Erythroblast (primary cell): ENCODE data around the gene GPN1.

Experiments
- GATA1 ChIP-seq: IDR thresholded peaks from 2 replicates; pipeline ENCODE4 v1.6.1; 2011; ENCODE audit warnings: low read depth, mild to moderate bottlenecking, control low read depth, low read length, moderate library complexity
- POLR2A ChIP-seq: IDR thresholded peaks from 2 replicates; pipeline ENCODE4 v1.6.1; 2011; ENCODE audit warnings: mild to moderate bottlenecking, low read length

DNA sequence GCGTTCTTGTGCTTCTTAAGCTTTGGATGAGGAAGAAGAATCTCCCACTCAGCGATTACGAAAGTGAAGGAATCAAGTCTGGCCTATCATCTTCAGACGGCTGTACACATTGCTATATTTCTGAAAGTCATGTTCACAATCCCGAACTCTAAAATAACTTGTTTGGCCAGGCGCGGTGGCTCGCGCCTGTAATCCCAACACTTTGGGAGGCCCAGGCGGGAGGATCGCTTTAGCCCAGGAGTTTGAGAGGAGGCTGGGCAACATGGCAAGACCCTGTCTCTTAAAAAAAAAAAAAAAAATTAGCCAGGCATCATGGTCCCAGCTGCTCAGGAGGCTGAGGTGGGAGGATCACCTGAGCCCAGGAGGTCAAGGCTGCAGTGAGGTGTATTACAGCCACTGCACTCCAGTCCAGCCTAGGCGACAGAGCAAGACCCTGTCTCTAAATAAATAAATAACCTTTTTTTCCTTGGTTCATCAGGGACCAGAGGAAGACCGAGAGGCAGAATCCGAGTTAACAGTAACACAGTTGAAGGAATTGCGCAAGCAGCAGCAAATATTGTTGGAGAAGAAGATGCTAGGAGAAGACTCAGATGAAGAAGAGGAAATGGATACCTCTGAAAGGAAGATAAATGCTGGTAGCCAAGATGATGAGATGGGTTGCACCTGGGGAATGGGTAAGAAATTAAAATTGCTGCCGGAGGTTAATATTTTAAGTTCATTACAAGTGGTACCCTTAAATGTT is 35.9 kb downstream of the GPN1 start:
- TF ChIP-seq POLR2A = no peak
- TF ChIP-seq GATA1 = no peak
